Transverse colon (tissue), 4 donors: ENCODE data around the gene S100G. TPM values are rescaled to one million over a fixed set of nuclear protein-coding genes. Genes with fewer than 3 reads are reported as not detected.
"Not testable (repeated sequence)": the region's sequence is repeated elsewhere in the genome, so short reads cannot be mapped to it uniquely, and the experiment has no call there.

Experiments
- DNase-seq: peaks from one replicate; pipeline ENCODE4 v3.0.0-alpha.2; 2019
- H3K27ac ChIP-seq, 4 donors: fragments of 200-600 bp; sonication (generic); 2 replicates each; pipeline ENCODE4 v1.5.1; 2016 to 2018; ENCODE audit warnings: inconsistent platforms in 4 of 4
- H3K27me3 ChIP-seq: fragments of 200-600 bp; sonication (generic); 2 replicates; pipeline ENCODE4 v1.5.1; 2017; ENCODE audit warnings: inconsistent platforms
- H3K36me3 ChIP-seq, 4 donors: fragments of 200-600 bp; sonication (generic); 2 replicates each; pipeline ENCODE4 v1.5.1; 2017 to 2019; ENCODE audit warnings: inconsistent platforms in 4 of 4
- H3K4me1 ChIP-seq, 4 donors: fragments of 200-600 bp; sonication (generic); 2 replicates each; pipeline ENCODE4 v1.5.1; 2017 to 2020; ENCODE audit warnings: inconsistent platforms in 4 of 4
- H3K4me3 ChIP-seq, 4 donors: fragments of 200-600 bp; sonication (generic); 1 replicate in 1 of 4; 2 replicates in 3 of 4; pipeline versions ENCODE4 v1.5.1 to v1.6.1; 2017 to 2019; ENCODE audit warnings: inconsistent platforms in 4 of 4
- H3K9me3 ChIP-seq, 2 donors: fragments of 200-600 bp; sonication (generic); 2 replicates each; pipeline ENCODE4 v1.5.1; 2017 to 2019; ENCODE audit warnings: inconsistent platforms in 2 of 2
- EP300 ChIP-seq: sonication (generic); formaldehyde crosslinking; IDR thresholded peaks from one replicate; pipeline ENCODE4 v1.6.1; 2017; ENCODE audit warnings: antibody characterized with exemption, low read depth
- POLR2A ChIP-seq: fragments of 450-650 bp; IDR thresholded peaks from one replicate; pipeline ENCODE4 v1.6.1; 2016; ENCODE audit warnings: antibody characterized with exemption, mild to moderate bottlenecking, moderate library complexity
- POLR2AphosphoS5 ChIP-seq, 3 donors: sonication (generic); formaldehyde crosslinking; IDR thresholded peaks; one replicate each; pipeline ENCODE4 v1.6.1; 2016; ENCODE audit warnings: antibody characterized with exemption in 3 of 3
- WGBS, 2 donors: methylation state at CpG; one replicate each; pipeline ENCODE4 v1.1.5; 2018; ENCODE audit warnings: low coverage in 1 of 2; 5-methylcytosine and 5-hydroxymethylcytosine counted together
- in situ Hi-C, 4 donors: fragments of 200-750 bp; cut with MboI; loops; one replicate each; pipeline versions ENCODE4 v1.15.0 to v1.15.1; 2017; ENCODE audit warnings: low sequenced_read_pairs in 3 of 4, low pct_ligation_motif_present in 1 of 4, low pct_unique_long_range_greater_than_20kb in 1 of 4
- intact Hi-C: fragments of 100-400 bp; cut with DNase I; formaldehyde crosslinking; loops from one replicate; pipeline ENCODE4 v1.15.1; 2023; ENCODE audit warnings: low total_unique reads
- total RNA-seq, 4 donors: library from RNA; depleted of rRNA; stranded (reverse); fragments of >200 nt; gene quantifications; one replicate each; pipeline ENCODE4 v1.1.0, GENCODE V29; 2016
- TF ChIP-seq, protein P1 (sequence below), 5 experiments: fragments of 200-600 bp in 3 of 5; fragments of 450-650 bp in 2 of 5; sonication (generic) in 3 of 5; IDR thresholded peaks; 1 replicate in 2 of 5; 2 replicates in 3 of 5; pipeline ENCODE4 v1.5.1; 2016 to 2017; ENCODE audit warnings: antibody characterized with exemption in 5 of 5, inconsistent platforms in 3 of 5, mild to moderate bottlenecking in 2 of 5, moderate library complexity in 1 of 5

The S100G gene
- total RNA-seq, 4 donors from 2014 or later = not detected

- TF ChIP-seq POLR2AphosphoS5 (IDR thresholded peaks at IDR 0.05) = no peak
- no peak for TF ChIP-seq EP300
- no peak for TF ChIP-seq POLR2A
- TF ChIP-seq, protein P1, sequence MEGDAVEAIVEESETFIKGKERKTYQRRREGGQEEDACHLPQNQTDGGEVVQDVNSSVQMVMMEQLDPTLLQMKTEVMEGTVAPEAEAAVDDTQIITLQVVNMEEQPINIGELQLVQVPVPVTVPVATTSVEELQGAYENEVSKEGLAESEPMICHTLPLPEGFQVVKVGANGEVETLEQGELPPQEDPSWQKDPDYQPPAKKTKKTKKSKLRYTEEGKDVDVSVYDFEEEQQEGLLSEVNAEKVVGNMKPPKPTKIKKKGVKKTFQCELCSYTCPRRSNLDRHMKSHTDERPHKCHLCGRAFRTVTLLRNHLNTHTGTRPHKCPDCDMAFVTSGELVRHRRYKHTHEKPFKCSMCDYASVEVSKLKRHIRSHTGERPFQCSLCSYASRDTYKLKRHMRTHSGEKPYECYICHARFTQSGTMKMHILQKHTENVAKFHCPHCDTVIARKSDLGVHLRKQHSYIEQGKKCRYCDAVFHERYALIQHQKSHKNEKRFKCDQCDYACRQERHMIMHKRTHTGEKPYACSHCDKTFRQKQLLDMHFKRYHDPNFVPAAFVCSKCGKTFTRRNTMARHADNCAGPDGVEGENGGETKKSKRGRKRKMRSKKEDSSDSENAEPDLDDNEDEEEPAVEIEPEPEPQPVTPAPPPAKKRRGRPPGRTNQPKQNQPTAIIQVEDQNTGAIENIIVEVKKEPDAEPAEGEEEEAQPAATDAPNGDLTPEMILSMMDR (IDR thresholded peaks at IDR 0.05) = no peak
- 73% methylated on average over 1 of the region's 1 CpG; no CpG with 5 or more reads in 1 of the 2 donors for WGBS, 2 donors
- in situ Hi-C loops = no loop called here
These were observed 32.6 kb upstream of the S100G start for GRCh38 chrX:16617382-16617781.

DNA sequence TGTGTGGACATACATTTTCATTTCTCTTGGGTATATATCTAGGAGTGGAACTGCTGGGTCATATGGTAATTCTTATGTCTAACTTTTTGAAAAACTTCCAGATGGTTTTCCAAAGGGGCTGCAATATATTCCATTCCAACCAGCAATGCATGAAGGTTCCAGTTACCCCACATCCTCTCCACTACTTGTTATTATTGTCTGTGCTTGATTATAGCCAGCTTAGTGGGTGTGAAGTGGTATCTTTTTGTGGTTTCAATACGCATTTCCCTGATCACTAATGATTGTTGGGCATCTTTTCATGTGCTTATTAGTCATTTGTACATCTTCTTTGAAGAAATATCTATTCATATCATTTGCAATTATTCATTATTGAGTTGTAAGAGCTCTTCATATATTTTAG lies 31.5 kb upstream of the S100G start:
- intact Hi-C loops = no loop called here
- no peak for TF ChIP-seq POLR2AphosphoS5 (IDR thresholded peaks at IDR 0.05)
- 92% methylated on average over 1 of the region's 1 CpG; no CpG with 5 or more reads in 1 of the 2 donors for WGBS, 2 donors
- DNase-seq = no peak
- Histone ChIP-seq H3K9me3 (no peaks in the 10 kb centered on the region), H3K27me3 (no peaks in the 10 kb centered on the region), H3K36me3 (no peaks in the 10 kb centered on the region), H3K27ac (no peak overlapping the region), H3K4me3 (no peak overlapping the region), H3K4me1 (no peaks in the 10 kb centered on the region)
- in situ Hi-C loops = no loop called here

More at GRCh38 chrX:16617382-16617781, 32.6 kb upstream of the S100G start:
- no peaks in the 10 kb centered on the region for H3K9me3 ChIP-seq
- no peaks in the 10 kb centered on the region for H3K36me3 ChIP-seq
- H3K27me3 ChIP-seq = no peaks in the 10 kb centered on the region
- H3K4me3 ChIP-seq = no peak overlapping the region
- no peak for DNase-seq
- intact Hi-C loops = no loop called here
- no peaks in the 10 kb centered on the region for H3K4me1 ChIP-seq
- no peak overlapping the region for H3K27ac ChIP-seq

GRCh38 chrX:16619024-16619423 lies 30.9 kb upstream of the S100G start:
- H3K27ac ChIP-seq = no peak overlapping the region
- intact Hi-C loops (no loop called here), in situ Hi-C loops (no loop called here)

GRCh38 chrX:16628511-16628910 lies 21.4 kb upstream of the S100G start:
- H3K4me3 ChIP-seq, H3K27me3 ChIP-seq, H3K36me3 ChIP-seq, intact Hi-C loops, in situ Hi-C loops, H3K4me1 ChIP-seq, H3K9me3 ChIP-seq, DNase-seq, H3K27ac ChIP-seq: not testable (repeated sequence)
- WGBS, 2 donors = 85% methylated on average over 6 of the region's 6 CpGs; no CpG with 5 or more reads in 1 of the 2 donors

More at GRCh38 chrX:16619024-16619423, 30.9 kb upstream of the S100G start:
- no peaks in the 10 kb centered on the region for H3K4me1 ChIP-seq
- H3K9me3 ChIP-seq = no peaks in the 10 kb centered on the region
- H3K27me3 ChIP-seq = no peaks in the 10 kb centered on the region
- no peak overlapping the region for H3K4me3 ChIP-seq
- 71 to 100% methylated on average over 1 to 2 of the region's 2 CpGs for WGBS, 2 donors
- H3K36me3 ChIP-seq = no peaks in the 10 kb centered on the region
- TF ChIP-seq, protein P1 (IDR thresholded peaks at IDR 0.05) = no peak
- no peak for TF ChIP-seq POLR2AphosphoS5 (IDR thresholded peaks at IDR 0.05)
- TF ChIP-seq EP300 = no peak
- no peak for TF ChIP-seq POLR2A
- no peak for DNase-seq

DNA sequence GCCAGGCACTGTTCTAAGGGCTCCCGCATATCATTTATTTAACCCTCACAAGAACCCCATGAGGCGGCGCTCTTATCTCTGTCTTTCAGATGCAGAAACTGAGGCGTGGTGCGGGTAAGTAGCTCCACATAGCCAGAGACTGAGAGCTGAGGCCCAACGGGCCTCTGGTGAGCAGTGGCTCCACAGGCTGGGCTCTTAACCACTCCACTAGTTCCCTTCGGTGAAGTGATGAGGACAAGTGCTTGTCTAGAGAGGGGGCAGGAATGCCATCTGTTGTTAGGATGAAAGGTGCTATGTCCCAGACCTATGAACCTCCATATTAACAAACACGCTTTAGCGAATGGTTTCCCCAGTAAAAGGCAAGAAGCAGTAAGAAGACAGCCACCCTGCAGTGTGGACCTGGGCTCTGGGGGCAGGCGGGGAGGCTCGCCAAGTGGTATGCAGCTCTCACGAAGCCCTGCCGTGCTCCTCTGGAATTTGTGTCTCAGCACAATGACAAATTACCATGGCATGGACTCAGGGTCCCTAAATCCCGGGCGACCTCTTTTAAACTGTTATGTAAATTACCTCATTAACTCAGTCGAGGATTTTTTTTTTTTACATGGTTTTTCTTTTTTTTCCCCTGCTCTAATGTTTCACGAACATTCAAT lies 20.9 kb upstream of the S100G start:
- no peak overlapping the region for H3K4me3 ChIP-seq
- intact Hi-C loops = no loop called here
- WGBS, 2 donors = 60 to 81% methylated on average over 2 to 17 of the region's 17 CpGs
- H3K4me1 ChIP-seq = no peaks in the 10 kb centered on the region
- in situ Hi-C loops = no loop called here
- no peaks in the 10 kb centered on the region for H3K9me3 ChIP-seq
- no peaks in the 10 kb centered on the region for H3K36me3 ChIP-seq
- H3K27ac ChIP-seq = no peak overlapping the region
- no peak for DNase-seq
- TF ChIP-seq POLR2A = no peak
- no peak for TF ChIP-seq POLR2AphosphoS5 (IDR thresholded peaks at IDR 0.05)
- TF ChIP-seq, protein P1 (IDR thresholded peaks at IDR 0.05) = no peak
- no peak for TF ChIP-seq EP300
- no peaks in the 10 kb centered on the region for H3K27me3 ChIP-seq
